GM21825 (cell line): Measurements from ENCODE around the gene SHB.
"Not testable (repeated sequence)": the region's sequence is repeated elsewhere in the genome, so short reads cannot be mapped to it uniquely, and the experiment has no call there.

ENCODE experiments used
- ATAC-seq: cut with Tn5 transposase; IDR thresholded peaks from one replicate; pipeline ENCODE4 v1.9.1; 2021; ENCODE audit warnings: mild to moderate bottlenecking, moderate library complexity; ENCODE audit not compliant: unreplicated experiment

SHB gene

GRCh38 chr9:37909836-37910235 lies 159.2 kb downstream of the SHB start:
- ATAC-seq = not testable (repeated sequence)

GRCh38 chr9:37909326-37909725 lies 159.7 kb downstream of the SHB start:
- no peak for ATAC-seq

GRCh38 chr9:37908698-37909186 lies 160.3 kb downstream of the SHB start:
- ATAC-seq = no peak

- ATAC-seq = no peak
These were observed 160.7 kb downstream of the SHB start for GRCh38 chr9:37908283-37908682.

- no peak for ATAC-seq
These were observed 162.5 kb downstream of the SHB start for GRCh38 chr9:37906312-37907239.

- ATAC-seq = no peak
These were observed 163.3 kb downstream of the SHB start for GRCh38 chr9:37905776-37906175.

- ATAC-seq = no peak
These were observed 163.9 kb downstream of the SHB start for GRCh38 chr9:37905131-37905505.

GRCh38 chr9:37904445-37905130 lies 164.4 kb downstream of the SHB start:
- ATAC-seq = no peak

GRCh38 chr9:37903647-37904444 lies 165.2 kb downstream of the SHB start, which contains the start of gene SLC25A51:
SLC25A51 (minus strand) TSS chr9:37904127; CDS start chr9:37888550, 15,577 bp downstream.
- peak; percentile 77 for ATAC-seq

- no peak for ATAC-seq
These were observed 166.0 kb downstream of the SHB start for GRCh38 chr9:37902796-37903646.

GRCh38 chr9:37902131-37902530 lies 166.9 kb downstream of the SHB start:
- no peak for ATAC-seq

- ATAC-seq = no peak
These were observed 170.0 kb downstream of the SHB start for GRCh38 chr9:37899041-37899440.

- ATAC-seq = no peak
These were observed 171.4 kb downstream of the SHB start for GRCh38 chr9:37897665-37898064.

- no peak for ATAC-seq
These were observed 177.0 kb downstream of the SHB start for GRCh38 chr9:37892063-37892462.

GRCh38 chr9:37891042-37891441 lies 178.0 kb downstream of the SHB start:
- ATAC-seq = not testable (repeated sequence)

GRCh38 chr9:37889536-37889935 lies 179.5 kb downstream of the SHB start:
- no peak for ATAC-seq

GRCh38 chr9:37887977-37888583 lies 180.9 kb downstream of the SHB start:
- ATAC-seq = not testable (repeated sequence)

GRCh38 chr9:37880916-37881479 lies 188.0 kb downstream of the SHB start:
- ATAC-seq = no peak

GRCh38 chr9:37876376-37876775 lies 192.7 kb downstream of the SHB start:
- no peak for ATAC-seq
